HCT116 (cell line): ENCODE results near the gene CRYAB.

Experiments
- CTCF ChIP-seq, 3 experiments: fragments of 200-600 bp in 1 of 3; sonication (generic) in 1 of 3; IDR thresholded peaks in 2 of 3; conservative IDR thresholded peaks in 1 of 3; 2 replicates each; pipeline ENCODE4 v1.5.1; 2012 to 2017; ENCODE audit warnings: low read depth in 2 of 3, low read length in 2 of 3, antibody characterized with exemption in 1 of 3, borderline replicate concordance in 1 of 3, control low read depth in 1 of 3, mild to moderate bottlenecking in 1 of 3, mixed read lengths in 1 of 3, mixed run types in 1 of 3, moderate library complexity in 1 of 3; ENCODE audit not compliant: insufficient read depth in 1 of 3
- EZH2 ChIP-seq: fragments of 200-600 bp; sonication (generic); IDR thresholded peaks from 2 replicates; pipeline ENCODE4 v1.6.1; 2017; ENCODE audit warnings: antibody characterized with exemption, mixed run types
- MAX ChIP-seq: IDR thresholded peaks from 2 replicates; pipeline ENCODE4 v1.6.1; 2012
- POLR2AphosphoS5 ChIP-seq: IDR thresholded peaks from 2 replicates; pipeline ENCODE4 v1.6.1; 2011; ENCODE audit warnings: mild to moderate bottlenecking, low read depth, low read length, moderate library complexity
- REST ChIP-seq: IDR thresholded peaks from 2 replicates; pipeline ENCODE4 v1.6.1; 2012; ENCODE audit warnings: low read depth
- SIN3A ChIP-seq: IDR thresholded peaks from 2 replicates; pipeline ENCODE4 v1.6.1; 2012; ENCODE audit warnings: low read depth
- SRF ChIP-seq: IDR thresholded peaks from 2 replicates; pipeline ENCODE4 v1.6.1; 2012; ENCODE audit warnings: low read depth
- YY1 ChIP-seq: IDR thresholded peaks from 2 replicates; pipeline ENCODE4 v1.6.1; 2011; ENCODE audit warnings: low read length, low read depth, moderate library complexity, mild to moderate bottlenecking; ENCODE audit not compliant: insufficient replicate concordance; ENCODE audit errors: extremely low read depth
- ZBTB33 ChIP-seq: IDR thresholded peaks from 2 replicates; pipeline ENCODE4 v1.6.1; 2011; ENCODE audit warnings: mild to moderate bottlenecking, low read length, moderate library complexity; ENCODE audit not compliant: insufficient replicate concordance; ENCODE audit errors: extremely low read depth

- TF ChIP-seq CTCF (IDR thresholded peaks at IDR 0.05 in 2 of 3, conservative IDR thresholded peaks at IDR 0.05 in 1 of 3; ENCODE audit: borderline replicate concordance in 1 of 3, insufficient read depth in 1 of 3, low read depth in 2 of 3, low read length in 2 of 3) (peak in 2 of 3 experiments; percentile 49 to 59; a peak in 4 of 6 replicates), SIN3A (peak; percentile 72), YY1 (peak; percentile 87), EZH2 (no peak), ZBTB33 (peak; percentile 32), REST (no peak), SRF (no peak), POLR2AphosphoS5 (peak; percentile 70), MAX (peak; percentile 61; the same call in 1 of the 2 replicates)
These were observed 40.5 kb downstream of the CRYAB start, which contains the start of gene ALG9 for GRCh38 chr11:111870886-111871692.
